Activated T-cell treated with anti-CD3 and anti-CD28 coated beads, Interleukin-2, amount 50 U/mL, for 4 hours (primary cell): ENCODE measurements around the gene TALDO1. TPM values are rescaled to one million over a fixed set of nuclear protein-coding genes. Genes with fewer than 3 reads are reported as not detected.

Experiments
- ATAC-seq, 2 donors: fragments of 200-7000 bp; cut with Tn5 transposase; one replicate each; pipeline ENCODE4 v1.10.0; 2021
- DNase-seq: peaks from one replicate; pipeline ENCODE4 v3.0.0-alpha.2; 2020
- H3K27me3 Mint-ChIP-seq: one replicate; pipeline ENCODE4 v1.8.0; 2021; ENCODE audit warnings: low read depth, mixed read lengths
- H3K36me3 Mint-ChIP-seq: one replicate; pipeline ENCODE4 v1.8.0; 2022; ENCODE audit warnings: mixed read lengths; ENCODE audit not compliant: insufficient read depth
- H3K4me1 Mint-ChIP-seq: one replicate; pipeline ENCODE4 v1.8.0; 2021; ENCODE audit warnings: low read depth, mixed read lengths
- H3K4me3 Mint-ChIP-seq: one replicate; pipeline ENCODE4 v1.8.0; 2021; ENCODE audit warnings: mild to moderate bottlenecking, moderate library complexity, mixed read lengths
- H3K9me3 Mint-ChIP-seq: one replicate; pipeline ENCODE4 v1.8.0; 2021; ENCODE audit warnings: mixed read lengths
- total RNA-seq, 3 donors: library from RNA; stranded (reverse); gene quantifications; one replicate each; pipeline ENCODE4 v1.2.1, GENCODE V29; 2021

The TALDO1 gene
- total RNA-seq, 3 donors from 2014 or later, result 281 to 316 (median 313) TPM

DNA sequence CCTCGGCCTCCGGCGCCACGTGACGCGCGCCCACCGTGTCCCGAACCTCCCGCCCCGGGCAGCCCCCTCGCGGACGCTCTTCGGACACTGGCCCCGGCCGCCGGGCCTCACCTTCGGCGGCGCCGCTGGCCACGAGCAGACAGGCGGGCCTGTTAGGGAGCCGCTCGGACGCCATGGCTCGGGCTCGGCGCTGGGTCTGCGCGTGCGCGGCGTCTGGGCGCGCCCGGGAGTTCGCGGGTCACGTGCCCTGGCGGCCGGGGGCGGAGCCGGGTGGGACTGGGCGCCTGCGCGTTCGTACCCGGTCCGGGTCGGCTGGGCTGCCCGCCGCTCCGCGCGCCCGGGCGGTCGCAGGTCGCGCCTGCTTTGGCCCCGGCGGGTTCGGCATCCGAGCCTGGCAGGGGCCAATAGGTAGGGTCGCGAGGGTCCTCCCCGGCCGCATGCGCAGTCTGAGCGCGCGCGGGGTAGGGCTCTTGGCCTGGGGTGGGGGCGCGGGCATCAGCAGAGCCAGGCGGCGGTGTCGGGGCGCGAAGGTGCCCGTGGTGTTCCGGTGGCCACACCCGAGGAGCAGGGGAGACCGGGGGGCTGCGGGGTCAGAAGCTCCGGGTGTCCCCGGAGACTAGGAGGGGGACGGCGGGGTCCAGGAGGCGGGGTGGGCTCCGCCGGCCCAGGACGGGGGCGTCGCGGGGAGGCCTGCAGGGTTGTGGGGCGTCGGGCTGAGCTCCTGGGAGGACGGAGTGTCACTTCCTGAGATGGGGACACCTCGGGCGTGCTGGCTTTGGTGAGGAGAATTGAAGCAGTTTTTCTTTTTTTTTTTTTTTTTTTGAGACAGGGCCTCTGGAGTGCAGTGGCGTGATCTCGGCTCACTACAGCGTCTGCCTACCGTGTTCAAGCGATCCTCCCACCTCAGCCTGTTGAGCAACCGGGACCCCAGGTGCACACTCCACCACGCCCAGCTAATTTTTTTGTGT is 30.3 kb downstream of the TALDO1 start, which contains the start of gene GATD1:
Gene GATD1, minus strand, starts transcription at position 200 of the 968 bp plus-strand sequence. Its CDS starts 25 bp downstream, at position 175.
- peak; percentile 85 to 86 for ATAC-seq
- H3K9me3 Mint-ChIP-seq, result no peaks in the 10 kb centered on the region
- peak; percentile 93 for DNase-seq
- H3K27me3 Mint-ChIP-seq, result no peaks in the 10 kb centered on the region
- peaks cover 2% of the 10 kb centered on the region for H3K36me3 Mint-ChIP-seq
- peak within 1 kb of the TSS; percentile 85 for H3K4me3 Mint-ChIP-seq
- peaks cover 27% of the 10 kb centered on the region for H3K4me1 Mint-ChIP-seq

DNA sequence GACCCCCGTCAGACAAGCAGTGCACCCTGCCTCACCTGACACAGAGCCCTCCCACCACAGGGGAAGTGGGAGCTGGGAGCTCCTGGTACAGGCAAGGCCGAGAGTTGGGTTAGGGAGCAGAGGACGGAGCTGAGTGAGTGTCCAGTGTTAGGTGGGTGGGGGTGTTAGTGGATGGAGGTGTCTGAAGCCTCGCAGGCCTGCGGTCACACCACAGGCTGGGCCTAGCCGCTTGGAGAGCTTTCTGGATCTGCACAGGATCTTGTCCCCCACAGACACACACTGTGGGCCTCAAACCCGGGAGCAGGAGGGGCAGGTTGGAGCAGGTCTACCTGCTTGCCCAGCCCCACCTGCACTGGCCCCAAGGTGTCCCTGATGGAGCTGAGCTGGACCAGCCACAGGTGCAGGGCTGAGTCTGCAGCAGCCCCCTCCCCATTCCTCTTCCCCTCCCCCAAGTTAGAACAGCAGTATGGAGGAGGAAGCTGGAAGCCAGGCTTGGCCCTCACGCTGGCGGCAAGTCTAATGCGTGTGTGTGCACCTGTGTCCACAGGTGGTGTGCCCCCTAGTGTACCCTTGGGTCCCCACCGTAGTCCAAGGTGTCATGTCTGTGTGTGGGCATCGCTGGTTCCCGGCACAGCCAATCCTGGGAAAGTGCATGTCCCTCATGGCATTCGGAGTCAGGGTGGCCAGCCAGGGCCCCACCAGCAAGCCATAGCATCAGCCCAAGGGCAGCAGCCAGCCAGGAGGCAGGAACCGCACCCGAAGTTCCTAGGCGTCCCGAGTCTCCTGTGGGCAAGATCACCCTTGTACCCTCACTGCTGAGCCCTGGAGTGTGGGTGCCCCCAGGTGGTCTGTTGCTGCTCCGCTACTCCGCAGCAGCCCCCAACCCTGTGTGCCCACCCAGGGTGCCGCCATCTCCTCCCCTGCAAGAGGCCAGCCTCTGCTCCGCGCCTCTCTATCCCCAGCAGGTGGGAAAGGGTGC is 32.0 kb downstream of the TALDO1 start:
- Mint-ChIP-seq H3K4me3 (peak overlapping the region; percentile 19), H3K27me3 (no peaks in the 10 kb centered on the region), H3K9me3 (no peaks in the 10 kb centered on the region), H3K4me1 (peaks cover 30% of the 10 kb centered on the region), H3K36me3 (peaks cover 2% of the 10 kb centered on the region)
- ATAC-seq (no peak), DNase-seq (no peak)

DNA sequence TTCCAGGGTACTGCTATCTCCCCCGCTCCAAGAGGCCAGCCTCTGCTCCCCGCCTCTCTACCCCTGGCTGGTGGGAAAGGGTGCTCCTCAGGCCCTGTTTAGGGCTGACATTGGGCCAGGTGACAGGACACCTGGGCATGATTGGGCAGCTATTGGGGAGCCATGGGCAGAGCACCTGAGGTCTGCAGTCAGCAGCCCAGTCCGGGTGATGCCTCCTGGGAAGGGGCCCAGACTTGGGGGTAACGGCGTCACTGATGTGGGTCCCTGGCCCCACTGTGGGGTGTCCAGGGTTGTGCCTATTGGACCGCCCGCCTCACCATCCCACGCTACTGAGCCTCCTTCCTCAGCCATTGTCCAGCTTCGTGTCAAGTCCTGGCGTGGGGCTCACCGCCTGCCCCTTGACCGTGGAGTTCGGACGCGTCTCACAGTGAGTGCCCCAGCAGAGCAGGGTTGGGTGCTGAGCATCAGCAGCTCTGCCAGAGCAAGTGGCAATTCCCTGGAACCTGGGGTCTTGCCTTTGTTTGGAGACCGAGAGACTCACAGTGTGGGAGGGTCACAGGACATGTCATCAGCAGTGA is 32.8 kb downstream of the TALDO1 start:
- Mint-ChIP-seq H3K36me3 (peaks cover 2% of the 10 kb centered on the region), H3K4me1 (peaks cover 25% of the 10 kb centered on the region), H3K27me3 (no peaks in the 10 kb centered on the region), H3K4me3 (no peak overlapping the region), H3K9me3 (no peaks in the 10 kb centered on the region)
- no peak for ATAC-seq
- no peak for DNase-seq

DNA sequence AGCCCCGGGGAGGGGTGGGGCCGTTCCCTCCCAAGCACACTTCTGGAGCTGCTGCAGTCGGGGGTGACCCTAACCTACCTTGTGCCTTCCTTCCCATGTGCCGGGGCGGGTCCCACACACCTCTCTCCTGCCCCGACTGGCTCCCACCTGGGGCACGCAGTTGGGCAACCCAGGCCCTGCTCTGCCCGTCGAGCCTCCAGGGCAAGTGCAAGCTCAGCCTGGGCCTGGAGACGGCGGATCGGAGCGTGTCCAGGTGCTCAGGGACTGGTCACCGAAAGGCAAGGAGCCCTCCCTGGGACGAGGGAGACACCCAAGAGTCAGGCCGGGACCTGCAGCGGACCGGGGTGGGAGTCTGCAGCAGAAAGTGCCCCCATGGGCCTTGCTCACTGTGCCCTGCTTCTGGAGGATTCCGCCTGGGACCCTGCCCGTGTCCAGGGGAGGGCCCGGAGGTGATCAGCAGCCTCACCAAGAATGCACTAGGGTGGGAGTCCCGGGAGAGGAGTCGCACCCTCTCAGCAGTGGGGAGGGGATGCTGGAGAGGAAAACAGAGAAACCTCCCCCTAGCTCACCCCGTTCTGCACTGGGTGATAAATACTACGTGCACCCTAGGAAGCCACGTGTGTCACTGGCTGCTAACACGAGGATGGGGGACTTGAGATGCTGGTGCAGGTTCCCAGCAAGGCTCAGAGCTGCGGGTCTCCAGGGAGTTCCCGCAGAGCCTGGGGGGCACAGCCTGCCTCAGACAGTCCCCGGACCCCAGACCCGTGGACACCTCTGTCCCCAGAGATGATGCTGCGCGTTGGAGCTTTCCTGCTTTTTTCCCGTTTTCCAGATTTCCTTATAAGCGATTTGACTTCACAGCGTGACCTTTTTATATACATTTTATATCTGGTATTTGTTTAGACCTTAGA is 35.3 kb downstream of the TALDO1 start:
- Mint-ChIP-seq H3K36me3 (no peaks in the 10 kb centered on the region), H3K9me3 (no peaks in the 10 kb centered on the region), H3K27me3 (no peaks in the 10 kb centered on the region), H3K4me3 (no peak overlapping the region), H3K4me1 (peaks cover 13% of the 10 kb centered on the region)
- DNase-seq (no peak), ATAC-seq (no peak)

DNA sequence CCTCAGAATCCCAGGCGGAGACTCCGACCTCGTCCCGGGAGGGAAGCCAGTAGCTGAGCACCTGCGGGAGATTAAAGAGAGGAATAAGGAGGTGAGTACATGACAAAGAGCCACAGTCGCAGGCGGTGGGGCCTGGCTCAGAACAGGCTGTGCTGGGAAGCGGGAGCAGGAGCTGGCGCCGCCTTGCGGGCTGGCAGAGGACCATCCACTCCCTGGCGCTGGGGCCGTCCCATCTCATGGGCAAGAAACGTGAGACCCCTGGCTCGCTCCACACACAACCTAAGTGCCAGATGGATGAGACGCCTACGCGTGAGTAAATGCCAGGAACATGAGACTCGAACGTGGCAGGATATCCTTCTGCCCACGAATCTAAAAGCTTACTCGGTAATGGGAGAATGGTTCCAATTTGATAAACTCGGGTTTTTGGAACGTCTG is 36.3 kb downstream of the TALDO1 start:
- Mint-ChIP-seq H3K27me3 (no peaks in the 10 kb centered on the region), H3K4me3 (no peak overlapping the region), H3K4me1 (peaks cover 16% of the 10 kb centered on the region), H3K9me3 (no peaks in the 10 kb centered on the region), H3K36me3 (no peaks in the 10 kb centered on the region)
- ATAC-seq (peak; percentile 49 to 61), DNase-seq (no peak)

DNA sequence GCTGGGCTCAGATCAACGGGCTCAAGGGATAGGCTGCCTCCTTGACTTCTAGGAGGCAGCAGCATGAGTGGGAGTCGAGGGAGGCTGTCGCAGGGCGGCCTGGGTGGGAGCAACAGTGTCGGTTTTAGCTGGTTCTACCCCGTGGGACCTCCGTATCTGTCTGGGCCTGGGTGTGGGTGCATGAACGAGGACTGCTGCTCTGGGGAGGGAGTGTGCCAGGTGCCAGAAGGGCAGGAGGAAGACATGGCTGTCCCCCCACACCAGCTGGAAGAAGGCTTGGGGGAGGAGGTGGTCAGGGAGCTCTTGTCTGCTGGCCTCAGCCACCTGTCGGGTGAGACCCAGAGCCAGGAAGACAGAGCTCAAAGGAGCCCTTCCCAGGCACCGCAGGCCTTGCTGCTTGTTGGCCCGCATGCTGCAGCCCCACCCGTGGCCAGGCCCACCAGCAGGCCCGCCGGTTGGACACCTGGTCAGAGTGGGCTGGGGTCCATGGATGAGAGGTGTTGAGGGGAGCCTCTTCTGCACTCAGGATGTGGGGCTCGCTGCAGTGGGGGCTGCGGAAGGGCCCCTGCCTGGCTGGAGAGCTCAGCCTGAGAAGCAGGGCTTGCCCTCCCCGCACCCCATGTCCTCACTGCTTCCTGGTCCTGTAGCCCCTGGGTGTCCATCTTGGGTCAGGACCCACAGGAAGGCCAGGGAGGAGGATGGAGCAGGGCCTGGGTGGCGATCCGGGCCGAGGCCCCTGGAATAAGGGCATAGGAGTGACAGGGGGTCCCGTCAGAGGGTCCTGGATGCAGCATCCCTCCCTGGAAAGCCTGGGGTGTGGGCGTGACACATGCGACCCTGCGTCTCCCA is 39.2 kb downstream of the TALDO1 start:
- ATAC-seq (no peak), DNase-seq (no peak)
- no peaks in the 10 kb centered on the region for H3K9me3 Mint-ChIP-seq
- peaks cover 4% of the 10 kb centered on the region for H3K36me3 Mint-ChIP-seq
- peaks cover 1% of the 10 kb centered on the region for H3K27me3 Mint-ChIP-seq
- peaks cover 7% of the 10 kb centered on the region for H3K4me1 Mint-ChIP-seq
- no peak overlapping the region for H3K4me3 Mint-ChIP-seq

DNA sequence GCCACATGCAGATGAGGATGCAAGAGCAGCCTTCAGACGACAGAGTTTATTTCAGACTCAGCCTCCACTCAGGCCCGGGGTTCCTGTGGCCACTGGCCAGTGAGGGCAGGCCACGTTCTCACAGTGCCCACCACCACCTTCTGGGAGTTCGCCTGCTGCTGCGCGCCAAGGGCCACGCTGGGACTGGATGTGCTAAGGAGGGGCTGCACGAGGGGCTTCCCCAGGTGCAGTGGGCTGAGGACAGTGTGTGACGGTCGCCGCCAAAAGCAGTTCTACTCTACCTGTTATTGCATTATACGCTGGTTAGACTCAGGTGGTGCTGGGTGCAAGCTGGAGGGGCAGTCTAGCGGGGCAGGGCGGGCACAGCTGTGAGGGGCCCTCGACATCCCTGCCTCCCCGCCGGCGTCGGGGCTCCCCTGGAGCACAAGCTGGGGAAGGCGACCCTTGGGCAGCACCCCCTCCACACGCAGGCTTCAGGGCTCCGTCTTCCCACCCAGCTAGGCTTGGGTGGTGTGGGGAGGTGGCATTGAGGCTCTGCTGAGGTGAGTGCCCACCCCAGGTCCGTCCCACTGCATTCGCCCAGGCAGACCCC is 39.9 kb downstream of the TALDO1 start:
- H3K27me3 Mint-ChIP-seq, result peaks cover 1% of the 10 kb centered on the region
- DNase-seq, result no peak
- H3K9me3 Mint-ChIP-seq, result no peaks in the 10 kb centered on the region
- no peak for ATAC-seq
- H3K4me3 Mint-ChIP-seq, result no peak overlapping the region
- H3K4me1 Mint-ChIP-seq, result peaks cover 7% of the 10 kb centered on the region
- H3K36me3 Mint-ChIP-seq, result peaks cover 7% of the 10 kb centered on the region

DNA sequence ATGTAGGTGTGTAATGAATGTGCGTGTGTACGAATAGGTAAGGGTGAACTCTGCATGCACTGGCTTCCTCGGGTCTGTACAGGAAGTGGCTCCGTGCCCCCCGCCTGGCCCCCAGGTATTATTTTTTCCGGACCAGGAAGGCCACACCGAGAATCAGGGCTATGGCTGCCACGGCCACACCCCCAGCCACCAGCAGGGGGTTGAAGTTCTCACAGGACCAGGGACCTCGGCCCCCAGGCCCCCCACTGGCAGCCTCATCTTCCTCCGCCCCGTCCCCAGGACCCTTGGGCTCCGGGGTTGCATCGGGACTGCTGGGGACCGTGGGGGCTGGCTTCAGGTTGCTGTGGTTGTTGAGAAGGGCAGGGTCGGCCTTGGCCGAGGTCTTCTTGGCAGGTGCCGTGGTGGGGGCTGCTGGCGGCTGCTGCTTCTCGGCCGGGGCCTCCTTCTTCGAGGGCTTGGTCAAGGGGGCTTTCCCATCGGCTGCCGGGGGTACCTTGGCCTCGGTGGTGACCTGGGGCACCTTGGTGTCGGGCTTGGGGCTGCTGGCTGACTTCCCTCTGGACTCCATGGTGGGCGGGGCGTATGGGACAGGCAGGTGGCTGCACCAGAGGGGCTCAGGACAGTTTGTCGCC is 40.9 kb downstream of the TALDO1 start:
- ATAC-seq (no peak), DNase-seq (no peak)
- Mint-ChIP-seq H3K4me1 (peaks cover 7% of the 10 kb centered on the region), H3K4me3 (no peak overlapping the region), H3K27me3 (peaks cover 1% of the 10 kb centered on the region), H3K36me3 (peaks cover 7% of the 10 kb centered on the region), H3K9me3 (no peaks in the 10 kb centered on the region)

DNA sequence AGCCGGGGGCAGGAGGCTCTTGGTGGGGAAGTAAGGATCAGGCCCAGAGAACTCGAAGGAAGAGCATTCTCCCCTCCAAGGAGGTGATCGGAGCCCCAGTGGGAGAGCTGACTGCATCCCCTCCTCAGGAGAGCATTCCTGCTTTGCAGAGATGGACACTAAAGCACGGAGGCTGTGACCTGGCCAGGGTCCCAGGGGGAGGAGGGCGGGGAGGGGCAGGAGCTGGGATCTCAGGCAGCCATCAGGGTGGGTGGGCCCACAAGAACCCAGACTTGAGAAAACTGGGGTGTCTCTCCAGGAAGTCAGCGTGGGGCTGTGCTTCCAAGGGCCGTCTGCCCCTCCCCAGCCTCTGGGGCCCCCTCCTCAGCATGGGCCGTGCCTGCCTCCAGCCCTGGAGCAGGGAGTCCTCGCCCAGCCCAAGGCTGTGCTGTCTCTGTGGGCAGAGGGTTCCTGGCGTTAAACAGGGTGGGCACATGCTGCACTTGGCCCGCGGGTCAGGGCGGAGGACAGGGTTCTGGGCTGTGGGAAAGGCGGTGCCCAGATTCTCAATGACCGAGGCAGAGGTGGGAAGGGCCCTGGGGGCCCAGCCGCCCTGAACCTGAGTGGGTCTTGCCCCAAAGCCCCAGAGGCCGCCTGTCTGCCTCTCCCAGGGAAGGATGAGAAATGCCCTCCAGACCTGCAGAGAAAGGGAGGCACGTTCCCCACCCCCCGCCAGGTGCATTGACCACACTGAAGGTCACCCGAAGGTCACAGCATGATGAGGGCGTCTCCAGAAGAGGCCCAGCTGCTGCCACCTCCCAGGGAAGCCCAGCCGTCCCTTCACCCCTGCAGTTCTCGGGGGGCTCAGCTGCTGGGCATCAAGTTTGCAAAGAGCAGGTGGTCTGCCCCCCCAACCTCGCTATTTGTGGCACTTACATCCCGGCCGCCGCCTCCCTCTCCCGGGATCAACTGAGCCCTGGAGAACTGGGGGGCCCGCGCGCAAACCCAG is 42.0 kb downstream of the TALDO1 start:
- H3K4me3 Mint-ChIP-seq, result no peak overlapping the region
- no peak for ATAC-seq
- peaks cover 1% of the 10 kb centered on the region for H3K27me3 Mint-ChIP-seq
- no peak for DNase-seq
- peaks cover 7% of the 10 kb centered on the region for H3K36me3 Mint-ChIP-seq
- no peaks in the 10 kb centered on the region for H3K9me3 Mint-ChIP-seq
- peaks cover 3% of the 10 kb centered on the region for H3K4me1 Mint-ChIP-seq

DNA sequence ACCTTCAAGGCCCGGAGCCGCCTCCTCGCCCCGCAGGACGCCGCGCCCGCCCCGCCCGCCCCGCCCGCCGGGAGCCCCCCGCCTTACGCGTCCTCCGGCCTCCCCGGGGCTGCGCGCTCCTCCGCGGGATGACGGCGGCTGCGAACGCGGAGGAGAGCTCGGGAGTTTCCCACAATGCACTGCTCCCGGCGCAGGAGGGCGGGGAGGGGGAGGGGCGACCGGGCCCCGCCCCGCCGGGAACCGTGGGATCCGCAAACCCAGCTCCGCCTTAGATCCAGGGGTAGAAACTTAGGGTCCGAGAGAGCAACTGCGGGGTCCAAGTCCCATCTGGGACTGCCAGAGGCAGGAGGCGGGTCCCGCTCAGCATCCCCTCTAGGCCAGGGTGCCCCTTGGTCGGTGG is 42.7 kb downstream of the TALDO1 start, which contains the start of gene CEND1:
Gene CEND1, minus strand, starts transcription at position 148 of the 400 bp plus-strand sequence. CDS start 1,514 bp downstream, outside the sequence.
- H3K4me3 Mint-ChIP-seq, result no peak within 1 kb of the TSS
- H3K27me3 Mint-ChIP-seq, result peaks cover 1% of the 10 kb centered on the region
- H3K36me3 Mint-ChIP-seq, result peaks cover 7% of the 10 kb centered on the region
- no peaks in the 10 kb centered on the region for H3K9me3 Mint-ChIP-seq
- peaks cover 3% of the 10 kb centered on the region for H3K4me1 Mint-ChIP-seq
- ATAC-seq, result peak; percentile 61 to 69
- DNase-seq, result peak; percentile 37
